ENCODE results near the gene TNFSF13.
"Not testable (repeated sequence)": the region's sequence is repeated elsewhere in the genome, so short reads cannot be mapped to it uniquely, and the experiment has no call there.

Gene TNFSF13

DNA sequence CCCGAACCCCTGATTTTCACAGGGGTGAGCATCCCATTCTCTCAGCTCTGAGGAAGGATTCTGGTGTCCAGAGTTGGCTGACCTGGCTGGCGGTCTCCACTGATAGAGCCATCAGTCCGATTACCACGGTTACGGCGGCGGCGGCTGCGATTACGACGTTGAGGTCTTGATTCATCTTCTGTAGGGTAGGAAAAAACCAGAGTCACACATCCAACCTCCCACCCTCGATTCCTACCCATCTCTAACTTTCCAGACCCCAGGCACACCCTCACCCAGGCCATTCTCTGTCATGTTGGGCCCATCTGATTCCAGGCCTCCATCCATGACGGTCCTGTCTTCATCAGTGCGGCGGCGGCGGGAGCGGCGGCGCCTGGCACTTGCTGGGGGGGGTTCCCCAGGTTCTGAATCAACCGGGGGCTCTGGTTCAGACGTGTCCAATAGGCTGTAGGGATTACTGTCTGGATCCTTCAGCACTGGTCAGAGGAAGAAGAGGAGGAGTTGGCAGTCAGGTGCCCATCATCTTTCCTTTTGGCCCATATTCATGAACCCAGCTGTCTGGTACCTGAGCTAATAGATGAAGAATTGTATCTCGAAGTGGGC lies 34.0 kb downstream of the TNFSF13 start:
- no CpG with 5 or more reads among the region's 23 CpGs for WGBS (ENCODE audit: extremely low coverage, insufficient coverage, low lambda C conversion rate)
- H3K9ac ChIP-seq (ENCODE audit: low read length): no peak overlapping the region
- no peak overlapping the region for H2AK5ac ChIP-seq (ENCODE audit: low read length)
- H3K27ac ChIP-seq (ENCODE audit: low read depth, low read length): no peak overlapping the region
- H3K79me1 ChIP-seq (ENCODE audit: low read length): no peaks in the 10 kb centered on the region
- H2BK15ac ChIP-seq (replicated peaks; ENCODE audit: low read depth): no peak overlapping the region
- H3K23ac ChIP-seq (ENCODE audit: low read length): no peak overlapping the region
- no peak overlapping the region for H2BK5ac ChIP-seq (ENCODE audit: low read length)
- no peak overlapping the region for H4K5ac ChIP-seq (ENCODE audit: low read length)
- H3K79me2 ChIP-seq (ENCODE audit: control insufficient read depth, insufficient read depth, low read length): peaks cover 1% of the 10 kb centered on the region
- peaks cover 3% of the 10 kb centered on the region for H3K4me1 ChIP-seq (ENCODE audit: control insufficient read depth, low read depth, low read length)
- no peak overlapping the region for H3K4me3 ChIP-seq (ENCODE audit: low read length)
- H3K4me2 ChIP-seq (ENCODE audit: low read length): no peak overlapping the region
- no peak overlapping the region for H3K56ac ChIP-seq (ENCODE audit: low read length)
- DNase-seq: no peak
- H3K27me3 ChIP-seq (ENCODE audit: insufficient read depth, low read length, poor library complexity): no peaks in the 10 kb centered on the region
- H2BK120ac ChIP-seq (ENCODE audit: low read depth, low read length): no peak overlapping the region
- H4K8ac ChIP-seq (ENCODE audit: low read depth, low read length): no peak overlapping the region
- no peak overlapping the region for H3K18ac ChIP-seq (ENCODE audit: low read length)
- H3K36me3 ChIP-seq (ENCODE audit: control insufficient read depth, insufficient read depth, low read length): peaks cover 4% of the 10 kb centered on the region
- H3K4ac ChIP-seq (ENCODE audit: low read depth, low read length): no peak overlapping the region

DNA sequence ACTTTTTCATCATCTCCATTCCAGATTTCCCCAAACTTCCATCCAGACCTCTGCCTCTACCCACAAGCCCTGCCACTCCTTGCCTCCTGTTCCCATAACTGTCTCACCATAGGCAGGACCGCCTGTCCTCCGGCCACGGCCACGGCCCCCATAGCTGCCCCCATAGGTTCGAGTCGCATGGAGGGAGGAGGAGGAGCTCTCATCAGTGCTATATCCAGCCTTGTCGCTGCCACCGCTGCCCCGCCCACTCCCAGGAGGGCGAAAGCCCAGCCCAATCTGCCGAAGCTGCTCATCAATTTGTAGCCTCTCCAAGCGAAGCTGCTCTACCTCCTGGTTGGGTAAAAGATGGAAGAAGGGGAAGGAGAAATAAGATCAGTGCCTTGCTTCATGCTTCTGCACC lies 34.7 kb downstream of the TNFSF13 start:
- Histone ChIP-seq H3K9ac (ENCODE audit: low read length) (no peak overlapping the region), H3K27ac (ENCODE audit: low read depth, low read length) (no peak overlapping the region), H2BK120ac (ENCODE audit: low read depth, low read length) (no peak overlapping the region), H2BK15ac (replicated peaks; ENCODE audit: low read depth) (no peak overlapping the region), H3K4me1 (ENCODE audit: control insufficient read depth, low read depth, low read length) (peaks cover 3% of the 10 kb centered on the region), H4K8ac (ENCODE audit: low read depth, low read length) (no peak overlapping the region), H3K79me1 (ENCODE audit: low read length) (no peaks in the 10 kb centered on the region), H3K56ac (ENCODE audit: low read length) (no peak overlapping the region), H3K18ac (ENCODE audit: low read length) (no peak overlapping the region), H3K4me2 (ENCODE audit: low read length) (no peak overlapping the region), H3K79me2 (ENCODE audit: control insufficient read depth, insufficient read depth, low read length) (peaks cover 1% of the 10 kb centered on the region), H3K4me3 (ENCODE audit: low read length) (no peak overlapping the region), H2AK5ac (ENCODE audit: low read length) (no peak overlapping the region), H2BK5ac (ENCODE audit: low read length) (no peak overlapping the region), H3K4ac (ENCODE audit: low read depth, low read length) (no peak overlapping the region), H3K36me3 (ENCODE audit: control insufficient read depth, insufficient read depth, low read length) (peaks cover 4% of the 10 kb centered on the region), H4K5ac (ENCODE audit: low read length) (no peak overlapping the region), H3K27me3 (ENCODE audit: insufficient read depth, low read length, poor library complexity) (no peaks in the 10 kb centered on the region), H3K23ac (ENCODE audit: low read length) (no peak overlapping the region)
- no CpG with 5 or more reads among the region's 12 CpGs for WGBS (ENCODE audit: extremely low coverage, insufficient coverage, low lambda C conversion rate)
- DNase-seq: no peak

GRCh38 chr17:7597561-7597960 lies 39.0 kb downstream of the TNFSF13 start:
- H3K27me3 ChIP-seq (ENCODE audit: insufficient read depth, low read length, poor library complexity); H2BK15ac ChIP-seq (replicated peaks; ENCODE audit: low read depth); H3K4me1 ChIP-seq (ENCODE audit: control insufficient read depth, low read depth, low read length); H3K4me2 ChIP-seq (ENCODE audit: low read length); H3K9ac ChIP-seq (ENCODE audit: low read length); DNase-seq; H2AK5ac ChIP-seq (ENCODE audit: low read length); H3K4me3 ChIP-seq (ENCODE audit: low read length); H3K18ac ChIP-seq (ENCODE audit: low read length); H3K56ac ChIP-seq (ENCODE audit: low read length); H3K79me2 ChIP-seq (ENCODE audit: control insufficient read depth, insufficient read depth, low read length); H3K4ac ChIP-seq (ENCODE audit: low read depth, low read length); H4K8ac ChIP-seq (ENCODE audit: low read depth, low read length); H2BK120ac ChIP-seq (ENCODE audit: low read depth, low read length); H3K27ac ChIP-seq (ENCODE audit: low read depth, low read length); H2BK5ac ChIP-seq (ENCODE audit: low read length); H3K36me3 ChIP-seq (ENCODE audit: control insufficient read depth, insufficient read depth, low read length); H3K23ac ChIP-seq (ENCODE audit: low read length); H3K79me1 ChIP-seq (ENCODE audit: low read length); H4K5ac ChIP-seq (ENCODE audit: low read length): not testable (repeated sequence)
- no CpG with 5 or more reads among the region's 5 CpGs for WGBS (ENCODE audit: extremely low coverage, insufficient coverage, low lambda C conversion rate)

DNA sequence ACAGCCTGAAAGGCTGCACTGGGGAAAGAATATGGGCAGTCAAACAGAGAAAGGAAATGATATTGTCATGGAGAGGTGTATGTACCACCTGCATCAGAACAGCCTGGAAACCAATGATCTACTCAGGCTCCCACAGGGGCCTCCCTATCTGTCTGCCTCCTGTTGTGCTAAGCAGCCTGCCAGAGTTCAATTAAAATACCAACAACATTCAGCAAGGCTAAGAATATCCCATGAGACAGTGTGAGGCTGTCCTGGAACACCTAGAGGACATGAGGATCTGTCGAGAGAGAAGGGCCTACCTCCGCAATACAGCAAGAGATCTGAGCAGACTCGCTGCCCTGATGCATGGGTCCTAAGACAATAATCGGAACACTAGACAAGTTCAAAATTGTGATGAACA lies 47.7 kb downstream of the TNFSF13 start:
- Histone ChIP-seq H3K4me2 (ENCODE audit: low read length) (no peak overlapping the region), H3K79me1 (ENCODE audit: low read length) (peaks cover 3% of the 10 kb centered on the region), H2BK120ac (ENCODE audit: low read depth, low read length) (no peak overlapping the region), H2BK5ac (ENCODE audit: low read length) (no peak overlapping the region), H2AK5ac (ENCODE audit: low read length) (no peak overlapping the region), H3K56ac (ENCODE audit: low read length) (no peak overlapping the region), H3K79me2 (ENCODE audit: control insufficient read depth, insufficient read depth, low read length) (peaks cover 2% of the 10 kb centered on the region), H3K4me3 (ENCODE audit: low read length) (no peak overlapping the region), H3K9ac (ENCODE audit: low read length) (no peak overlapping the region), H3K4ac (ENCODE audit: low read depth, low read length) (no peak overlapping the region), H3K18ac (ENCODE audit: low read length) (no peak overlapping the region), H3K36me3 (ENCODE audit: control insufficient read depth, insufficient read depth, low read length) (peaks cover 3% of the 10 kb centered on the region), H2BK15ac (replicated peaks; ENCODE audit: low read depth) (no peak overlapping the region), H3K27me3 (ENCODE audit: insufficient read depth, low read length, poor library complexity) (no peaks in the 10 kb centered on the region), H4K8ac (ENCODE audit: low read depth, low read length) (no peak overlapping the region), H3K4me1 (ENCODE audit: control insufficient read depth, low read depth, low read length) (no peaks in the 10 kb centered on the region), H3K23ac (ENCODE audit: low read length) (no peak overlapping the region), H4K5ac (ENCODE audit: low read length) (no peak overlapping the region), H3K27ac (ENCODE audit: low read depth, low read length) (no peak overlapping the region)
- WGBS (ENCODE audit: extremely low coverage, insufficient coverage, low lambda C conversion rate): no CpG with 5 or more reads among the region's 4 CpGs
- DNase-seq: peak; percentile 26

DNA sequence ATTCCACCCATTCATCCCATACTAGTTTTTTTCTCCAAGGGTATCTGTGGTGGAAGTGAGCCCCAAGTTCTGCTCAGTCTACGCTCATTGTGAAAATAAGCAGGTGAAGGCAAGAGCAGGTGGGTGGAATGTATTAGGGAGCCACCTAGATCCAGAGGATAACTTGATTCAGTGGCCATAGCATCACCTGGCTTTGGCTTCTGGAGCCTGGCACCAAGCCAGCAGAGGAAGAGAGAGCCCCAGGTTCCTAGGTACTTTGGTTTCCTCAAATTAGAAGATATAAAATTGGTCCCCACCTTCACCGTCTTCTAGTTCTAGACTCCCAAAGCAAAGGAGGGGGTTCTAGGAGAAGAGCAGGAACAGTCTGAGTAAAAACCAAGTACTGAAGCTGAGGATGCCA lies 52.1 kb downstream of the TNFSF13 start:
- Histone ChIP-seq H3K9ac (ENCODE audit: low read length) (no peak overlapping the region), H3K18ac (ENCODE audit: low read length) (no peak overlapping the region), H4K5ac (ENCODE audit: low read length) (no peak overlapping the region), H3K4ac (ENCODE audit: low read depth, low read length) (no peak overlapping the region), H3K23ac (ENCODE audit: low read length) (no peak overlapping the region), H3K4me1 (ENCODE audit: control insufficient read depth, low read depth, low read length) (peaks cover 11% of the 10 kb centered on the region), H3K56ac (ENCODE audit: low read length) (no peak overlapping the region), H2BK15ac (replicated peaks; ENCODE audit: low read depth) (no peak overlapping the region), H3K4me2 (ENCODE audit: low read length) (no peak overlapping the region), H3K79me1 (ENCODE audit: low read length) (peaks cover 19% of the 10 kb centered on the region), H3K27me3 (ENCODE audit: insufficient read depth, low read length, poor library complexity) (no peaks in the 10 kb centered on the region), H3K36me3 (ENCODE audit: control insufficient read depth, insufficient read depth, low read length) (peaks cover 2% of the 10 kb centered on the region), H2AK5ac (ENCODE audit: low read length) (no peak overlapping the region), H3K27ac (ENCODE audit: low read depth, low read length) (no peak overlapping the region), H2BK5ac (ENCODE audit: low read length) (no peak overlapping the region), H3K79me2 (ENCODE audit: control insufficient read depth, insufficient read depth, low read length) (peaks cover 15% of the 10 kb centered on the region), H4K8ac (ENCODE audit: low read depth, low read length) (no peak overlapping the region), H2BK120ac (ENCODE audit: low read depth, low read length) (no peak overlapping the region), H3K4me3 (ENCODE audit: low read length) (no peak overlapping the region)
- WGBS (ENCODE audit: extremely low coverage, insufficient coverage, low lambda C conversion rate): no CpG with 5 or more reads among the region's 2 CpGs
- DNase-seq: no peak
